K562 (cell line): ENCODE results near the gene MRI1. TPM values are rescaled to one million over a fixed set of nuclear protein-coding genes. Genes with fewer than 3 reads are reported as not detected.

Experiments used
- ETS2 ChIP-seq: IDR thresholded peaks from 2 replicates; pipeline ENCODE4 v1.6.1; 2016; ENCODE audit warnings: borderline replicate concordance, missing genetic modification characterization, mild to moderate bottlenecking, moderate library complexity, missing compliant biosample characterization; ENCODE audit not compliant: poor library complexity, severe bottlenecking
- NFE2 ChIP-seq: IDR thresholded peaks from 2 replicates; pipeline ENCODE4 v1.6.1; 2014; ENCODE audit warnings: antibody characterized with exemption, low read depth
- RAD21 ChIP-seq, 2 experiments: fragments of 250-450 bp in 1 of 2; fragments of 450-650 bp in 1 of 2; sonication (Bioruptor Pico) in 1 of 2; formaldehyde crosslinking in 1 of 2; IDR thresholded peaks in 1 of 2; conservative IDR thresholded peaks in 1 of 2; 2 replicates each; pipeline versions ENCODE4 v1.4.0 to v1.8.0; 2020 to 2022; ENCODE audit warnings: mild to moderate bottlenecking in 2 of 2, moderate library complexity in 1 of 2
- RBM39 ChIP-seq: fragments of 200-400 bp; formaldehyde crosslinking; optimal IDR thresholded peaks from 2 replicates; pipeline ENCODE3; 2018; ENCODE audit warnings: low read depth, low read length
- SP1 ChIP-seq: sonication (generic); formaldehyde crosslinking; IDR thresholded peaks from 2 replicates; pipeline ENCODE4 v1.8.1; 2022; ENCODE audit warnings: mild to moderate bottlenecking, missing genetic modification reagents
- TAF9B ChIP-seq: fragments of 450-650 bp; IDR thresholded peaks from 2 replicates; pipeline ENCODE4 v1.6.1; 2018; ENCODE audit warnings: mild to moderate bottlenecking; ENCODE audit not compliant: partially characterized antibody
- ZC3H8 ChIP-seq: fragments of 450-650 bp; IDR thresholded peaks from 2 replicates; pipeline ENCODE4 v1.6.1; 2017
- ZNF253 ChIP-seq: fragments of 250-450 bp; sonication (Bioruptor Pico); conservative IDR thresholded peaks from 2 replicates; pipeline ENCODE4 v1.6.1; 2021; ENCODE audit warnings: mild to moderate bottlenecking
- polyA plus RNA-seq, 8 experiments: library from polyadenylated mRNA; depleted of rRNA in 4 of 8; stranded (reverse) in 5 of 8; unstranded in 3 of 8; fragments of >200 nt; fragmentation: Nextera tagmentation in 2 of 8; fragmentation: Illumina TruSeq in 1 of 8; extraction: Ambion mirVana in 2 of 8; extraction: Trizol in 1 of 8; gene quantifications; 2 replicates each; pipeline versions ENCODE4 v1.2.1 to v1.2.3, GENCODE V29; 2011 to 2014; ENCODE audit warnings: inconsistent platforms in 1 of 8, missing spikeins in 1 of 8
- total RNA-seq, 7 experiments: library from RNA; depleted of rRNA in 6 of 7; stranded (reverse); fragments of >200 nt in 6 of 7; fragmentation: Illumina TruSeq in 2 of 7; extraction: Trizol in 2 of 7; gene quantifications; 2 replicates each; pipeline versions ENCODE4 v1.2.1 to v1.2.3, GENCODE V29; 2011 to 2021; ENCODE audit warnings: low replicate concordance in 1 of 7
- TF ChIP-seq, protein P1 (sequence below), 2 experiments: IDR thresholded peaks in 1 of 2; conservative IDR thresholded peaks in 1 of 2; 2 replicates each; pipeline ENCODE4 v1.6.1; 2016; ENCODE audit warnings: low read depth in 2 of 2, mild to moderate bottlenecking in 1 of 2, missing compliant biosample characterization in 1 of 2, missing genetic modification characterization in 1 of 2, moderate library complexity in 1 of 2
- TF ChIP-seq, protein P2 (sequence below): sonication (generic); formaldehyde crosslinking; IDR thresholded peaks from 2 replicates; pipeline ENCODE4 v1.8.0; 2022; ENCODE audit warnings: mild to moderate bottlenecking, missing genetic modification reagents, borderline replicate concordance
- TF ChIP-seq, protein P3 (sequence below): fragments of 200-600 bp; sonication (generic); IDR thresholded peaks from one replicate; pipeline ENCODE4 v1.6.1; 2012; ENCODE audit warnings: mild to moderate bottlenecking, low read depth, low read length, inconsistent platforms

Gene MRI1
- total and polyA plus RNA-seq, 9 of the 15 experiments (the other 6 are each of a cell fraction or from before 2014, with no cell fraction given) = 5.5 to 57.4 (median 28.2) TPM

DNA sequence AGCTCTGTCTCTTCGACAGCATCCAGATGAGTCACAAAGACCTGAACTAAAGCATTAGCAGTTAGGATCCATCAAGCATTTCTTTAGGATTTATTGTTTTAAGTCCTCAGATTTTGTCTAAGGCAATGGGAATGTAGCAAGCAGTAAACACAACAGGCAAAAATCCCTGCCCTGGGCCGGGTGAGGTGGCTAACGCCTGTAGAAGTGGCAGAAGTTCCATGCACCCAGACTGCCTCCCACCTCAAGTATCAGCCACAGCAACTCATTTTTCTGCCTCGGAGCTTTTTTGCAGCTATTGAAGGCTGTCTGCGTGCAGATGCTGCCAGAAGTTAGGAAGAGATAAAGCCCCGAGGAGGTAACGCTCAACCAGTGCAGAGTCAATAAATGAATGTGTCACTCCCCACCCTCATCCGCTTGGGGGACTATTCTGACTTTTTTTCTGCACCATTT lies 47.1 kb upstream of the MRI1 start (continued):
- TF ChIP-seq, protein P1, sequence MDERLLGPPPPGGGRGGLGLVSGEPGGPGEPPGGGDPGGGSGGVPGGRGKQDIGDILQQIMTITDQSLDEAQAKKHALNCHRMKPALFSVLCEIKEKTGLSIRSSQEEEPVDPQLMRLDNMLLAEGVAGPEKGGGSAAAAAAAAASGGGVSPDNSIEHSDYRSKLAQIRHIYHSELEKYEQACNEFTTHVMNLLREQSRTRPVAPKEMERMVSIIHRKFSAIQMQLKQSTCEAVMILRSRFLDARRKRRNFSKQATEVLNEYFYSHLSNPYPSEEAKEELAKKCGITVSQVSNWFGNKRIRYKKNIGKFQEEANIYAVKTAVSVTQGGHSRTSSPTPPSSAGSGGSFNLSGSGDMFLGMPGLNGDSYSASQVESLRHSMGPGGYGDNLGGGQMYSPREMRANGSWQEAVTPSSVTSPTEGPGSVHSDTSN (CRISPR knock-in tag; IDR thresholded peaks at IDR 0.05; ENCODE audit: low read depth) = no peak
- TF ChIP-seq, protein P1 (tag; conservative IDR thresholded peaks at IDR 0.05; ENCODE audit: low read depth) = peak; percentile 55
- TF ChIP-seq SP1 (CRISPR knock-in tag) = no peak
- TF ChIP-seq TAF9B = no peak
- no peak for TF ChIP-seq ZNF253 (CRISPR knock-in tag)
- no peak for TF ChIP-seq RBM39
- no peak for TF ChIP-seq ETS2 (tag)
- no peak for TF ChIP-seq NFE2
- TF ChIP-seq, protein P2, sequence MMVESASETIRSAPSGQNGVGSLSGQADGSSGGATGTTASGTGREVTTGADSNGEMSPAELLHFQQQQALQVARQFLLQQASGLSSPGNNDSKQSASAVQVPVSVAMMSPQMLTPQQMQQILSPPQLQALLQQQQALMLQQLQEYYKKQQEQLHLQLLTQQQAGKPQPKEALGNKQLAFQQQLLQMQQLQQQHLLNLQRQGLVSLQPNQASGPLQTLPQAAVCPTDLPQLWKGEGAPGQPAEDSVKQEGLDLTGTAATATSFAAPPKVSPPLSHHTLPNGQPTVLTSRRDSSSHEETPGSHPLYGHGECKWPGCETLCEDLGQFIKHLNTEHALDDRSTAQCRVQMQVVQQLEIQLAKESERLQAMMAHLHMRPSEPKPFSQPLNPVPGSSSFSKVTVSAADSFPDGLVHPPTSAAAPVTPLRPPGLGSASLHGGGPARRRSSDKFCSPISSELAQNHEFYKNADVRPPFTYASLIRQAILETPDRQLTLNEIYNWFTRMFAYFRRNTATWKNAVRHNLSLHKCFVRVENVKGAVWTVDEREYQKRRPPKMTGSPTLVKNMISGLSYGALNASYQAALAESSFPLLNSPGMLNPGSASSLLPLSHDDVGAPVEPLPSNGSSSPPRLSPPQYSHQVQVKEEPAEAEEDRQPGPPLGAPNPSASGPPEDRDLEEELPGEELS = no peak
- TF ChIP-seq, protein P3, sequence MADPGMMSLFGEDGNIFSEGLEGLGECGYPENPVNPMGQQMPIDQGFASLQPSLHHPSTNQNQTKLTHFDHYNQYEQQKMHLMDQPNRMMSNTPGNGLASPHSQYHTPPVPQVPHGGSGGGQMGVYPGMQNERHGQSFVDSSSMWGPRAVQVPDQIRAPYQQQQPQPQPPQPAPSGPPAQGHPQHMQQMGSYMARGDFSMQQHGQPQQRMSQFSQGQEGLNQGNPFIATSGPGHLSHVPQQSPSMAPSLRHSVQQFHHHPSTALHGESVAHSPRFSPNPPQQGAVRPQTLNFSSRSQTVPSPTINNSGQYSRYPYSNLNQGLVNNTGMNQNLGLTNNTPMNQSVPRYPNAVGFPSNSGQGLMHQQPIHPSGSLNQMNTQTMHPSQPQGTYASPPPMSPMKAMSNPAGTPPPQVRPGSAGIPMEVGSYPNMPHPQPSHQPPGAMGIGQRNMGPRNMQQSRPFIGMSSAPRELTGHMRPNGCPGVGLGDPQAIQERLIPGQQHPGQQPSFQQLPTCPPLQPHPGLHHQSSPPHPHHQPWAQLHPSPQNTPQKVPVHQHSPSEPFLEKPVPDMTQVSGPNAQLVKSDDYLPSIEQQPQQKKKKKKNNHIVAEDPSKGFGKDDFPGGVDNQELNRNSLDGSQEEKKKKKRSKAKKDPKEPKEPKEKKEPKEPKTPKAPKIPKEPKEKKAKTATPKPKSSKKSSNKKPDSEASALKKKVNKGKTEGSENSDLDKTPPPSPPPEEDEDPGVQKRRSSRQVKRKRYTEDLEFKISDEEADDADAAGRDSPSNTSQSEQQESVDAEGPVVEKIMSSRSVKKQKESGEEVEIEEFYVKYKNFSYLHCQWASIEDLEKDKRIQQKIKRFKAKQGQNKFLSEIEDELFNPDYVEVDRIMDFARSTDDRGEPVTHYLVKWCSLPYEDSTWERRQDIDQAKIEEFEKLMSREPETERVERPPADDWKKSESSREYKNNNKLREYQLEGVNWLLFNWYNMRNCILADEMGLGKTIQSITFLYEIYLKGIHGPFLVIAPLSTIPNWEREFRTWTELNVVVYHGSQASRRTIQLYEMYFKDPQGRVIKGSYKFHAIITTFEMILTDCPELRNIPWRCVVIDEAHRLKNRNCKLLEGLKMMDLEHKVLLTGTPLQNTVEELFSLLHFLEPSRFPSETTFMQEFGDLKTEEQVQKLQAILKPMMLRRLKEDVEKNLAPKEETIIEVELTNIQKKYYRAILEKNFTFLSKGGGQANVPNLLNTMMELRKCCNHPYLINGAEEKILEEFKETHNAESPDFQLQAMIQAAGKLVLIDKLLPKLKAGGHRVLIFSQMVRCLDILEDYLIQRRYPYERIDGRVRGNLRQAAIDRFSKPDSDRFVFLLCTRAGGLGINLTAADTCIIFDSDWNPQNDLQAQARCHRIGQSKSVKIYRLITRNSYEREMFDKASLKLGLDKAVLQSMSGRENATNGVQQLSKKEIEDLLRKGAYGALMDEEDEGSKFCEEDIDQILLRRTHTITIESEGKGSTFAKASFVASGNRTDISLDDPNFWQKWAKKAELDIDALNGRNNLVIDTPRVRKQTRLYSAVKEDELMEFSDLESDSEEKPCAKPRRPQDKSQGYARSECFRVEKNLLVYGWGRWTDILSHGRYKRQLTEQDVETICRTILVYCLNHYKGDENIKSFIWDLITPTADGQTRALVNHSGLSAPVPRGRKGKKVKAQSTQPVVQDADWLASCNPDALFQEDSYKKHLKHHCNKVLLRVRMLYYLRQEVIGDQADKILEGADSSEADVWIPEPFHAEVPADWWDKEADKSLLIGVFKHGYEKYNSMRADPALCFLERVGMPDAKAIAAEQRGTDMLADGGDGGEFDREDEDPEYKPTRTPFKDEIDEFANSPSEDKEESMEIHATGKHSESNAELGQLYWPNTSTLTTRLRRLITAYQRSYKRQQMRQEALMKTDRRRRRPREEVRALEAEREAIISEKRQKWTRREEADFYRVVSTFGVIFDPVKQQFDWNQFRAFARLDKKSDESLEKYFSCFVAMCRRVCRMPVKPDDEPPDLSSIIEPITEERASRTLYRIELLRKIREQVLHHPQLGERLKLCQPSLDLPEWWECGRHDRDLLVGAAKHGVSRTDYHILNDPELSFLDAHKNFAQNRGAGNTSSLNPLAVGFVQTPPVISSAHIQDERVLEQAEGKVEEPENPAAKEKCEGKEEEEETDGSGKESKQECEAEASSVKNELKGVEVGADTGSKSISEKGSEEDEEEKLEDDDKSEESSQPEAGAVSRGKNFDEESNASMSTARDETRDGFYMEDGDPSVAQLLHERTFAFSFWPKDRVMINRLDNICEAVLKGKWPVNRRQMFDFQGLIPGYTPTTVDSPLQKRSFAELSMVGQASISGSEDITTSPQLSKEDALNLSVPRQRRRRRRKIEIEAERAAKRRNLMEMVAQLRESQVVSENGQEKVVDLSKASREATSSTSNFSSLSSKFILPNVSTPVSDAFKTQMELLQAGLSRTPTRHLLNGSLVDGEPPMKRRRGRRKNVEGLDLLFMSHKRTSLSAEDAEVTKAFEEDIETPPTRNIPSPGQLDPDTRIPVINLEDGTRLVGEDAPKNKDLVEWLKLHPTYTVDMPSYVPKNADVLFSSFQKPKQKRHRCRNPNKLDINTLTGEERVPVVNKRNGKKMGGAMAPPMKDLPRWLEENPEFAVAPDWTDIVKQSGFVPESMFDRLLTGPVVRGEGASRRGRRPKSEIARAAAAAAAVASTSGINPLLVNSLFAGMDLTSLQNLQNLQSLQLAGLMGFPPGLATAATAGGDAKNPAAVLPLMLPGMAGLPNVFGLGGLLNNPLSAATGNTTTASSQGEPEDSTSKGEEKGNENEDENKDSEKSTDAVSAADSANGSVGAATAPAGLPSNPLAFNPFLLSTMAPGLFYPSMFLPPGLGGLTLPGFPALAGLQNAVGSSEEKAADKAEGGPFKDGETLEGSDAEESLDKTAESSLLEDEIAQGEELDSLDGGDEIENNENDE = no peak
- no peak for TF ChIP-seq ZC3H8
- peak in 1 of 2 experiments; percentile 38; a peak in 2 of 4 replicates for TF ChIP-seq RAD21 (CRISPR knock-in tag; conservative IDR thresholded peaks at IDR 0.05 in 1 of 2, IDR thresholded peaks at IDR 0.05 in 1 of 2)
